Thoracic aorta (tissue), 2 donors: ENCODE measurements around the gene CAPZA2. TPM values are rescaled to one million over a fixed set of nuclear protein-coding genes. Genes with fewer than 3 reads are reported as not detected.

Experiments
- ATAC-seq: fragments of 150-250 bp; one replicate; pipeline ENCODE4 v1.8.0; 2017; ENCODE audit warnings: low read depth; ENCODE audit not compliant: insufficient number of reproducible peaks, low FRiP score
- DNase-seq: peaks from one replicate; pipeline ENCODE4 v3.0.0-alpha.2; 2020; ENCODE audit warnings: low spot score
- H3K27ac ChIP-seq, 2 donors: fragments of 200-600 bp; sonication (generic); 1 replicate in 1 of 2; 2 replicates in 1 of 2; pipeline ENCODE4 v1.5.1; 2016; ENCODE audit warnings: mild to moderate bottlenecking in 2 of 2, moderate library complexity in 2 of 2
- H3K27me3 ChIP-seq: fragments of 200-600 bp; sonication (generic); replicated peaks from 2 replicates; pipeline ENCODE4 v1.6.0; 2016; ENCODE audit warnings: mild to moderate bottlenecking; ENCODE audit not compliant: insufficient read depth
- H3K36me3 ChIP-seq: fragments of 200-600 bp; sonication (generic); one replicate; pipeline ENCODE4 v1.5.1; 2016
- H3K4me1 ChIP-seq, 2 donors: fragments of 200-600 bp; sonication (generic); 1 replicate in 1 of 2; 2 replicates in 1 of 2; pipeline versions ENCODE4 v1.5.1 to v1.6.0; 2016; ENCODE audit warnings: low read depth in 2 of 2, mild to moderate bottlenecking in 1 of 2; ENCODE audit not compliant: control insufficient read depth in 1 of 2
- H3K4me3 ChIP-seq: fragments of 200-600 bp; sonication (generic); 2 replicates; pipeline ENCODE4 v1.5.1; 2016; ENCODE audit warnings: mild to moderate bottlenecking
- H3K9me3 ChIP-seq: fragments of 200-600 bp; sonication (generic); 2 replicates; pipeline ENCODE4 v1.5.1; 2016
- CTCF ChIP-seq: fragments of 200-600 bp; sonication (generic); IDR thresholded peaks from one replicate; pipeline ENCODE4 v1.5.1; 2019; ENCODE audit warnings: antibody characterized with exemption
- total RNA-seq, 2 donors: library from RNA; depleted of rRNA; stranded (reverse); fragments of >200 nt; gene quantifications; one replicate each; pipeline versions ENCODE4 v1.1.0 to v1.2.3, GENCODE V29; 2016

The CAPZA2 gene
- total RNA-seq, 2 donors from 2014 or later: 69.0 to 141 TPM

GRCh38 chr7:116824449-116824848 lies 37.9 kb upstream of the CAPZA2 start:
- Histone ChIP-seq H3K27me3 (no peaks in the 10 kb centered on the region), H3K4me1 (no peaks in the 10 kb centered on the region), H3K36me3 (no peaks in the 10 kb centered on the region), H3K4me3 (no peak overlapping the region), H3K27ac (no peak overlapping the region), H3K9me3 (no peaks in the 10 kb centered on the region)
- no peak for ATAC-seq
- no peak for TF ChIP-seq CTCF
- DNase-seq: no peak

DNA sequence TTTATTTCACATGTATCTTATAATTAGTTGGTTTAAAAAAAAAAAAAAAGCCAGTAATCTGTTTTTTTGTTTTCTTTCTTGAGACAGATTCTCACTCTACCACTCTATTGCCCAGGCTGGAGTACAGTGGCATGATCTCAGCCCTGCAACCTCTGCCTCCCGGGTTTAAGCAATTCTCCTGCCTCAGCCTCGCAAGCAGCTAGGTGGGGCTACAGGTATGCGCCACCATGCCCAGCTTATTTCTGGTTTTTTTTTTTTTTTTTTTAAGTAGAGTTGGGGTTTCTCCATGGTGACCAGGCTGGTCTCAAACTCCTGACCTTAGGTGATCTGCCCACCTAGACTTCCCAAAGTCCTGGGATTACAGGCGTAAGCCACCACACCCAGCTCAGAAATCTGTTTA lies 34.1 kb upstream of the CAPZA2 start:
- no peak for DNase-seq
- Histone ChIP-seq H3K4me3 (no peak overlapping the region), H3K27ac (no peak overlapping the region), H3K36me3 (no peaks in the 10 kb centered on the region), H3K4me1 (no peaks in the 10 kb centered on the region), H3K9me3 (no peaks in the 10 kb centered on the region), H3K27me3 (no peaks in the 10 kb centered on the region)
- no peak for TF ChIP-seq CTCF
- ATAC-seq: no peak

- ATAC-seq: no peak
- TF ChIP-seq CTCF: no peak
- no peak for DNase-seq
- H3K4me1 ChIP-seq: no peaks in the 10 kb centered on the region
- H3K4me3 ChIP-seq: no peak overlapping the region
- H3K36me3 ChIP-seq: no peaks in the 10 kb centered on the region
- H3K9me3 ChIP-seq: no peaks in the 10 kb centered on the region
- H3K27me3 ChIP-seq: no peaks in the 10 kb centered on the region
- no peak overlapping the region for H3K27ac ChIP-seq
These were observed 33.3 kb upstream of the CAPZA2 start for GRCh38 chr7:116829041-116829440.

DNA sequence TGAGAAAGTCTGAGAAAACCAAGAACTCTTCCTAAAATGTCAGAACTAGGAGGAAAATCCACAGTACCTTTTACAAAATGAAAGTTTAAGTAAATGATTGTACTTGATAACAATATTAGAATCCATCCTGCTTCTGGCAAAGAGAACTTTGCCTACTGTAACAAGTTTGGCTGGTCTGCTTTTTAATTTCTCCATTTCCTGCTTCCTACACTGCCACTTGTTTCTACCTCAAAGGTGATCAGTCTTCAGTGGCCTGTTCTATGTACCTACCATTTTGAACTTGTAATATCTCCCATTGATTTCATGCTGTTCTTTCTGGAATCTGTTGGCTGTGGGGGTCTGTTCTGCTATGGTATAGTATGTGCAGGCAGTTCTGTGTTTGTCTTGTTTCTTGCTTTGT lies 32.9 kb upstream of the CAPZA2 start:
- no peak for TF ChIP-seq CTCF
- no peaks in the 10 kb centered on the region for H3K9me3 ChIP-seq

DNA sequence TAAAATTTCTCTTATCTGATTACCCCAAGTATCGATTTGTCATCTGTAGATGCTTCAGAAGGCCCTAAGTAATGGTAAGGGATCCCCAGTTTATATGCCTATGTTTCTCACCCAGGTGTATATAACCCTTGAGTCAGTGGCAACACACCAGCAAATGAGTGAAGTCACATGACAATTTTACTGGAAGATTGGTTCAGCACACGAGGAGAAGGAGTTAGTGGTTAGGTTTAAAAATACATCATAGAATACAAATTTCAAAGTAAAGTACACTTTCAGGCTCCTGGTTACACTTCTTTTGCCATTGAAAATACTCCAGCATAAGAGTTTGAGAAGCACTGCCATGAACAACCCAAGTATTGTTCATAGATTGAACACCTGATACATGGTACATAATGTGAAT lies 29.7 kb upstream of the CAPZA2 start:
- no peak for ATAC-seq
- DNase-seq: no peak
- Histone ChIP-seq H3K27ac (no peak overlapping the region), H3K36me3 (no peaks in the 10 kb centered on the region), H3K9me3 (no peaks in the 10 kb centered on the region), H3K4me3 (no peak overlapping the region), H3K27me3 (no peaks in the 10 kb centered on the region), H3K4me1 (no peaks in the 10 kb centered on the region)
- no peak for TF ChIP-seq CTCF

More for the DNA sequence above, 32.9 kb upstream of the CAPZA2 start:
- Histone ChIP-seq H3K4me1 (no peaks in the 10 kb centered on the region), H3K36me3 (no peaks in the 10 kb centered on the region), H3K27ac (no peak overlapping the region), H3K4me3 (no peak overlapping the region), H3K27me3 (no peaks in the 10 kb centered on the region)
- ATAC-seq (no peak), DNase-seq (no peak)
